Liver (tissue), 9 donors: ENCODE measurements around the gene DCDC1. TPM values are rescaled to one million over a fixed set of nuclear protein-coding genes. Genes with fewer than 3 reads are reported as not detected.

Source experiments
- DNase-seq: peaks from one replicate; pipeline ENCODE4 v3.0.0-alpha.2; 2017; ENCODE audit warnings: low spot score
- H3K27ac ChIP-seq, 2 donors: one replicate each; pipeline ENCODE4 v1.7.0; 2013; ENCODE audit warnings: inconsistent platforms in 2 of 2, low read length in 2 of 2, control low read depth in 1 of 2, low read depth in 1 of 2, mild to moderate bottlenecking in 1 of 2
- H3K27me3 ChIP-seq, 4 donors: one replicate each; pipeline versions ENCODE4 v1.6.1 to v1.7.0; 2013; ENCODE audit warnings: low read length in 3 of 4, inconsistent platforms in 1 of 4, mild to moderate bottlenecking in 1 of 4, moderate library complexity in 1 of 4; ENCODE audit not compliant: control insufficient read depth in 4 of 4, insufficient read depth in 4 of 4
- H3K36me3 ChIP-seq, 4 donors: one replicate each; pipeline versions ENCODE4 v1.6.1 to v1.7.0; 2013; ENCODE audit warnings: low read length in 3 of 4, mild to moderate bottlenecking in 3 of 4, low read depth in 1 of 4, moderate library complexity in 1 of 4; ENCODE audit not compliant: control insufficient read depth in 4 of 4, insufficient read depth in 3 of 4
- H3K4me1 ChIP-seq, 4 donors: one replicate each; pipeline versions ENCODE4 v1.6.1 to v1.7.0; 2013; ENCODE audit warnings: low read length in 3 of 4, mild to moderate bottlenecking in 3 of 4, moderate library complexity in 1 of 4; ENCODE audit not compliant: control insufficient read depth in 4 of 4, insufficient read depth in 4 of 4
- H3K4me3 ChIP-seq, 3 donors: one replicate each; pipeline versions ENCODE4 v1.6.1 to v1.7.0; 2013; ENCODE audit warnings: low read length in 3 of 3, control low read depth in 1 of 3, low read depth in 1 of 3, mild to moderate bottlenecking in 1 of 3
- H3K9ac ChIP-seq, 2 donors: one replicate each; pipeline ENCODE4 v1.7.0; 2013; ENCODE audit warnings: low read length in 2 of 2, mild to moderate bottlenecking in 2 of 2, moderate library complexity in 2 of 2, control low read depth in 1 of 2, low read depth in 1 of 2
- H3K9me3 ChIP-seq, 4 donors: one replicate each; pipeline versions ENCODE4 v1.6.1 to v1.7.0; 2013; ENCODE audit warnings: low read length in 3 of 4; ENCODE audit not compliant: control insufficient read depth in 4 of 4
- CTCF ChIP-seq: fragments of 150-350 bp; IDR thresholded peaks from 2 replicates; pipeline ENCODE4 v1.5.1; 2017; ENCODE audit warnings: improper control_type of control experiment, low read depth, low read length; ENCODE audit not compliant: missing input control
- FOXA2 ChIP-seq: IDR thresholded peaks from 2 replicates; pipeline ENCODE4 v1.6.1; 2016; ENCODE audit warnings: antibody characterized with exemption
- GABPA ChIP-seq, 2 donors: IDR thresholded peaks in 1 of 2; conservative IDR thresholded peaks in 1 of 2; 2 replicates each; pipeline ENCODE4 v1.6.1; 2016; ENCODE audit warnings: antibody characterized with exemption in 2 of 2, mild to moderate bottlenecking in 1 of 2, moderate library complexity in 1 of 2
- HNF4A ChIP-seq, 2 donors: conservative IDR thresholded peaks; 2 replicates each; pipeline ENCODE4 v1.6.1; 2016; ENCODE audit warnings: antibody characterized with exemption in 2 of 2, mild to moderate bottlenecking in 2 of 2
- HNF4G ChIP-seq: IDR thresholded peaks from 2 replicates; pipeline ENCODE4 v1.6.1; 2016; ENCODE audit warnings: antibody characterized with exemption
- JUND ChIP-seq, 2 donors: IDR thresholded peaks; 2 replicates each; pipeline ENCODE4 v1.6.1; 2016; ENCODE audit warnings: antibody characterized with exemption in 2 of 2
- MAX ChIP-seq: IDR thresholded peaks from 2 replicates; pipeline ENCODE4 v1.6.1; 2016; ENCODE audit warnings: antibody characterized with exemption
- NR2F2 ChIP-seq: IDR thresholded peaks from 2 replicates; pipeline ENCODE4 v1.6.1; 2016; ENCODE audit warnings: antibody characterized with exemption
- REST ChIP-seq: IDR thresholded peaks from 2 replicates; pipeline ENCODE4 v1.6.1; 2016; ENCODE audit warnings: antibody characterized with exemption, mild to moderate bottlenecking
- RXRA ChIP-seq, 2 donors: IDR thresholded peaks; 2 replicates each; pipeline ENCODE4 v1.6.1; 2017 to 2018; ENCODE audit warnings: antibody characterized with exemption in 2 of 2, mild to moderate bottlenecking in 1 of 2
- SP1 ChIP-seq: IDR thresholded peaks from 2 replicates; pipeline ENCODE4 v1.6.1; 2018; ENCODE audit warnings: antibody characterized with exemption, mild to moderate bottlenecking
- YY1 ChIP-seq: IDR thresholded peaks from 2 replicates; pipeline ENCODE4 v1.6.1; 2016; ENCODE audit warnings: antibody characterized with exemption, mild to moderate bottlenecking
- WGBS: extraction: QIAGEN DNeasy Blood & Tissue Kit; methylation state at CpG from one replicate; pipeline ENCODE4 v1.1.7; 2013; 5-methylcytosine and 5-hydroxymethylcytosine counted together
- polyA plus RNA-seq, 2 donors: library from polyadenylated mRNA; stranded (reverse) in 1 of 2; unstranded in 1 of 2; fragments of 200-250 nt in 1 of 2; fragments of >200 nt in 1 of 2; fragmentation: Nextera tagmentation in 1 of 2; extraction: Ambion mirVana in 1 of 2; gene quantifications; one replicate each; pipeline versions ENCODE4 v1.2.1 to v1.2.3, GENCODE V29; 2013 to 2015
- total RNA-seq, 2 donors: library from RNA; depleted of rRNA; stranded (reverse); fragments of >200 nt; gene quantifications; one replicate each; pipeline ENCODE4 v1.2.3, GENCODE V29; 2014
- donor health status: healthy.
- donor health status: healthy.
- donor health status: healthy.
- donor health status: healthy.
- donor health status: healthy.

The DCDC1 gene
- total and polyA plus RNA-seq, 4 donors, result 0.38 to 3.5 (median 2.0) TPM

GRCh38 chr11:30990625-30991296 lies 378.8 kb downstream of the DCDC1 start (continued):
- no peak for TF ChIP-seq GABPA (IDR thresholded peaks at IDR 0.05 in 1 of 2, conservative IDR thresholded peaks at IDR 0.05 in 1 of 2)
- TF ChIP-seq RXRA (IDR thresholded peaks at IDR 0.05), result peak in 1 of 2 donors; percentile 9

GRCh38 chr11:30987819-30988218 lies 381.7 kb downstream of the DCDC1 start:
- Histone ChIP-seq H3K9ac (no peak overlapping the region), H3K9me3 (no peaks in the 10 kb centered on the region), H3K4me3 (no peak overlapping the region), H3K27me3 (no peaks in the 10 kb centered on the region), H3K27ac (no peak overlapping the region), H3K36me3 (no peaks in the 10 kb centered on the region), H3K4me1 (peaks cover 0 to 13% (median 7%) of the 10 kb centered on the region in 4 donors)
- TF ChIP-seq JUND (IDR thresholded peaks at IDR 0.05) (no peak), CTCF (no peak), FOXA2 (no peak), GABPA (IDR thresholded peaks at IDR 0.05 in 1 of 2, conservative IDR thresholded peaks at IDR 0.05 in 1 of 2) (no peak), HNF4G (no peak), SP1 (no peak), HNF4A (conservative IDR thresholded peaks at IDR 0.05) (no peak), MAX (no peak), NR2F2 (no peak)
- no peak for DNase-seq

GRCh38 chr11:30985536-30985935 lies 384.0 kb downstream of the DCDC1 start:
- Histone ChIP-seq H3K27me3 (no peaks in the 10 kb centered on the region), H3K4me1 (peaks cover 0 to 9% (median 4%) of the 10 kb centered on the region in 4 donors), H3K27ac (no peak overlapping the region), H3K9ac (no peak overlapping the region), H3K4me3 (no peak overlapping the region), H3K9me3 (no peaks in the 10 kb centered on the region), H3K36me3 (no peaks in the 10 kb centered on the region)
- no peak for DNase-seq
- TF ChIP-seq HNF4A (conservative IDR thresholded peaks at IDR 0.05) (peak in 1 of 2 donors; percentile 17), GABPA (IDR thresholded peaks at IDR 0.05 in 1 of 2, conservative IDR thresholded peaks at IDR 0.05 in 1 of 2) (no peak)

GRCh38 chr11:30984827-30985226 lies 384.7 kb downstream of the DCDC1 start:
- Histone ChIP-seq H3K9ac (no peak overlapping the region), H3K9me3 (no peaks in the 10 kb centered on the region), H3K27ac (no peak overlapping the region), H3K36me3 (no peaks in the 10 kb centered on the region), H3K27me3 (no peaks in the 10 kb centered on the region), H3K4me1 (peaks cover 0 to 2% (median 1%) of the 10 kb centered on the region in 4 donors), H3K4me3 (no peak overlapping the region)
- 80% methylated on average over 3 of the region's 3 CpGs for WGBS
- DNase-seq, result no peak
- TF ChIP-seq NR2F2, result no peak
- no peak for TF ChIP-seq HNF4A (conservative IDR thresholded peaks at IDR 0.05)
- TF ChIP-seq REST, result no peak
- no peak for TF ChIP-seq RXRA (IDR thresholded peaks at IDR 0.05)
- TF ChIP-seq YY1, result no peak
- no peak for TF ChIP-seq CTCF
- TF ChIP-seq FOXA2, result no peak
